22Rv1 (cell line): ENCODE measurements around the gene AP2M1.

Experiments
- H3K27ac ChIP-seq: fragments of 450-650 bp; 2 replicates; pipeline ENCODE4 v1.5.1; 2017
- ZFX ChIP-seq: fragments of 450-650 bp; IDR thresholded peaks from 2 replicates; pipeline ENCODE4 v1.6.1; 2017; ENCODE audit warnings: antibody characterized with exemption, borderline replicate concordance
- TF ChIP-seq, protein P1 (sequence below): fragments of 450-650 bp; IDR thresholded peaks from 2 replicates; pipeline ENCODE4 v1.5.1; 2017; ENCODE audit warnings: mild to moderate bottlenecking

The AP2M1 gene

DNA sequence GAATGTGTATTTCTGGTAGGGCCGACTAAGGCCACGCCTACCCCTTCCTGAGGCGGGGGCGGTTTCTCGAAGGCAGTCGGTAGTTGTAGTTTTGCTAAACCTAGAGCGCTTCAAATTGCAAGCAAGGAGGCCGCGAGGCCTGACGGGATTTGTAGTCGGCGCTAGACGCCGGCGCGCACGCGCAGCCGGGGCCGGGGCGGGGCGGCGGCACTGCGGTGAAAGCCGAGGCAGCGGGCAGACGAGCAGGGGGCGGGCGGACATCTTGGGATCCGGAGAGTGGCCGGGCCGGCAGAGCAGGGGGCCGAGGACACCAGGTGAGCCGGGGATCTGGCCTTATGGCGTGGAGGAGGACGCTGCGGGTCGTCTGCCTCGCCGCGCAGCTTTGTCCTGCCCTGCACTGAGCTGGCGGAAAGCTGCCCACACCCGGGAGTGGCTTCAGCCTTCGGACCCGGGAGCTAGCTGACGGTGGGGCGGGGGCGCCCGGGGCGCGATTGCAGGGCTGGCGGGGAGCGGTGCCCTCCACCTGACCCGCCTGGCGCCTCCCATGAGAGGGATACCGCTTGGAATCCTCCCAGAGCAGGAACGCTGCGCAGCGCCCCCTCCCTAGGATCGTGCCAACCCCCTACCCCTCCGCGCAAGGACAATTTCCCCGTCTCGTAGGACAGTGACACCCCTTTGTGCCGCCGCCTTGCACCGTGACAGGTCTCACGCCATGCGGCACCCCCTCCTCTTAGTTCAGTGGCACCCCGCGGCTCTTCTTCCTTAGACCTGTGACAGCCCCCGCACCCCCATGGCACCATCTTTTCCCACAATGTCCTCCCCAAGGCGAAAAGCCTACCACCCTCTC is at the start of gene AP2M1:
Gene AP2M1, plus strand, starts transcription at position 210 of the 847 bp plus-strand sequence. CDS start 2,139 bp downstream, outside the sequence.
- H3K27ac ChIP-seq = peak within 1 kb of the TSS; percentile 68
- no peak for TF ChIP-seq ZFX
- TF ChIP-seq, protein P1, sequence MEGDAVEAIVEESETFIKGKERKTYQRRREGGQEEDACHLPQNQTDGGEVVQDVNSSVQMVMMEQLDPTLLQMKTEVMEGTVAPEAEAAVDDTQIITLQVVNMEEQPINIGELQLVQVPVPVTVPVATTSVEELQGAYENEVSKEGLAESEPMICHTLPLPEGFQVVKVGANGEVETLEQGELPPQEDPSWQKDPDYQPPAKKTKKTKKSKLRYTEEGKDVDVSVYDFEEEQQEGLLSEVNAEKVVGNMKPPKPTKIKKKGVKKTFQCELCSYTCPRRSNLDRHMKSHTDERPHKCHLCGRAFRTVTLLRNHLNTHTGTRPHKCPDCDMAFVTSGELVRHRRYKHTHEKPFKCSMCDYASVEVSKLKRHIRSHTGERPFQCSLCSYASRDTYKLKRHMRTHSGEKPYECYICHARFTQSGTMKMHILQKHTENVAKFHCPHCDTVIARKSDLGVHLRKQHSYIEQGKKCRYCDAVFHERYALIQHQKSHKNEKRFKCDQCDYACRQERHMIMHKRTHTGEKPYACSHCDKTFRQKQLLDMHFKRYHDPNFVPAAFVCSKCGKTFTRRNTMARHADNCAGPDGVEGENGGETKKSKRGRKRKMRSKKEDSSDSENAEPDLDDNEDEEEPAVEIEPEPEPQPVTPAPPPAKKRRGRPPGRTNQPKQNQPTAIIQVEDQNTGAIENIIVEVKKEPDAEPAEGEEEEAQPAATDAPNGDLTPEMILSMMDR = 0 out of 2 replicates have a peak, but pooled peaks have one; percentile 18

DNA sequence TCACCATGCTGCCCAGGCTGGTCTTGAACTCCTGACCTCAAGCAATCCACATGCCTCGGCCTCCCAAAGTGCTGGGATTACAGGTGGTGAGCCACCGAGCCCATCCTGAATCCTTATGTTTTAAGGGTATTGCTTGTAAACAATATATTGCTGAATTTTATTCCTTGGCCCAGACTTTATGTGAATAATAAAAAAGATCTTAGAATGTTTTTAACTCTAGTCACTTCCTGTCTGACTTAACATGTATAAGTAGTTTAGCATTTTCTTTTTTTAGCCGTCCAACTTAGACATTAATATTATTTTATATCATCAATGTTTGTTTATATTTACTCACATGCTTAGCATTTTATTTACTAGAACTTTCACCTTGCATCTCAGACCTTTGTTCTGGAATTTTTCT is 48.6 kb upstream of the AP2M1 start:
- no peak for TF ChIP-seq ZFX
- TF ChIP-seq, protein P1 = no peak
- H3K27ac ChIP-seq = no peak overlapping the region

DNA sequence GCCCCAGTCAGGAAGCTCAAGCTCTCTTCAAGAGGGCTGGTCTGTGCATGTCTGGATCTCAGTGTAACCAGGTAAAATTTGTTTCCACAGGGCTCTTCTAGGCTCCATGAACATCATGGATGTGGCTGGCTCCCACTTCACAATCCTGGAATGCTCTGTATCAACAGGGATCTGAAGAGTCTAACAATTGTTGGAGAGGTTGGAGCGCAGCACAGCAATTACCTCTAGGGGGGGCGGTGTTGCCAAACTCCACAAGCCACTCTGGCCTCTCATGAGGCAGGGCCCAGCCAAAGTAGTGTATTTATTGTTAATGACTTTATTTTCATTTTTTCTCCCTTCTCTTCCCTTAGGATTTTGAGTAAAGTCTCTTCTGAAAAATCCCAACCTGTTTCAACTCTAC is 45.6 kb upstream of the AP2M1 start:
- no peak overlapping the region for H3K27ac ChIP-seq
- TF ChIP-seq, protein P1 = peak; percentile 71
- no peak for TF ChIP-seq ZFX

DNA sequence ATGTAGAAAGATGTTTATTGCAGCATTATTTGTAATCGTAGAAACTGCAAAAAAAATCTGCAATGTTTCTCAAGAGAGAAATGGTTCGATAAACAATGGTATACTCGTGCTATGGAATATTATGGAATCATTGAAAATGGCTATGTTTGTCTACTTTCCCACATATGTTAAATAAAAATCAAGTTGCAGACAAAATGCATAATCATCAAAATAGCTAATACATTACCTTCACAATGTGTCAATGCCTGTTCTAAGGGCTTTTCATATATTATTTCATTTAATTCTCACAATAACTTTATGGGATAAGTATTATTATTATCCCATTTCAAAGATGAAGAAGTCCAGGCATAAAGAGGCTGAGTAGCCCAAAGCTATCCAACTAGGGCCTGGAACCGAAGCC is 41.7 kb upstream of the AP2M1 start:
- H3K27ac ChIP-seq = peak overlapping the region; percentile 99

DNA sequence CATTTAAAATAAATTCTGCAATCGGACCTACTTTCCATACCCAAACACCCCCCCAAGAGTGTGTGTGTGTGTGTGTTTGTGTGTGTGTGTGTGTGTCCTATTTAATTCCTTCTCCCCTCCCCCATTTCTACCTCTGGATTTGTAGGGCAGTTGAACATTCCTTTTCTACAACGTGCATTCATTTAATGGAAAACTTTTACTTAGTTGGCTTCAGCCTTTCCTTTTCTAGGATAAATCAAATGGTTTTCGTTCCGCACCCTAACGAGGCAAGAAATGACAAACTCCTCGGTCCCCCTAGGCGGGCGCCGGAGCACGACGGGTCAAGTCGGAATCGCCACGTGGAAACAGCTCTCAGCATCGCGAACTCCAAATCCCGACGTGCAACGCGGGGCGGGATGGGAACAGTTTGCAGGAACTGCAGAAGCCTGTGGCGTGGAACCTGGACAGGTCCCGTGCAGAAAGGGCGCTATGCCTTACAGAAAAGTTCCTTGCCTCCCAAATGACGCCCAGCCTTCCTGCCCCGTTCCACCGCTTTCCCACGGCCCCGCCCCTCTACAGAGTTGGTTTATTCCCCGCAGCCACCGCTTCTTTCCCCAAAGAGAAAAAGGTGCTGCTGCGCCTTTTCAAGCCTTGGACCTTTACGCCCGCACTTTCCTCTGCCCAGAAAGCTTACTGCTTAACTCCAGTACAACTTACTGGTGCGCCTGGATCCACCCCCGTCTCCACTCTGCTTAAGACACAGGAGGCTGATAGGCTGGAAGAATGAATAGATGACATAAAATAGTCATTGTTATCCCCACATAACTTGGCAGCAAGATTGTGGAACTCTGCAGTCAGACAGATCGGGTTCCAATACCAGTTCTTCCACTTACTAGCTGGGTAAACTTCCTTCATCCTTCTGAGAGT is 40.6 kb upstream of the AP2M1 start:
- no peak for TF ChIP-seq ZFX
- TF ChIP-seq, protein P1 = no peak
- peak overlapping the region; percentile 99 for H3K27ac ChIP-seq

More for the DNA sequence above, 41.7 kb upstream of the AP2M1 start:
- TF ChIP-seq ZFX = no peak
- TF ChIP-seq, protein P1 = no peak

DNA sequence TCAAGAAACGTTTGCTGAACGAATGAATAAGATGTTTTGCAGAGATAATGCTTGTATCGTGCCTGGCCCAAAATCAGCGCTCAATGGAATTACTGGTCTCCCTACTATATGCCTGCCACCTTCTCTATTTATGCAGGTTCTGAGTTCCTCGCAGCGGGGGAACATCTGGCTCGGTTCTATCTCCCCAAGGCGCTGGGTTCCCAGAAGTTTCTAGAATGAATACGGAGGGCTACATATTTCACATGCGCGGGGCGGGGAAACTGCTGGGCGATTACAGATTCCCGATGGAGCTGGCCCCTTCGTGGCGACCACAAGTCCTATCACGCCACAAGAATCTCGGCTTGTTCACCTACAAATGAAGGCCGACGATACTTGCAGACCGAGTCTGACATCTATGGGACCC is 39.9 kb upstream of the AP2M1 start:
- TF ChIP-seq, protein P1 = no peak
- TF ChIP-seq ZFX = no peak
- peak overlapping the region; percentile 99 for H3K27ac ChIP-seq
